ENCODE data around the gene RRP9. TPM values are rescaled to one million over a fixed set of nuclear protein-coding genes. Genes with fewer than 3 reads are reported as not detected.

RRP9 gene
- total RNA-seq, 1 donor from 2014 or later = 10.5 TPM

GRCh38 chr3:51896607-51897305, 44.9 kb downstream of the RRP9 start:
- Histone ChIP-seq H3K4me3 (no peak overlapping the region), H3K27ac (no peak overlapping the region), H3K9me3 (ENCODE audit: low read depth) (no peaks in the 10 kb centered on the region), H3K27me3 (no peaks in the 10 kb centered on the region), H3K9ac (no peak overlapping the region), H4K20me1 (ENCODE audit: low read depth) (no peaks in the 10 kb centered on the region), H3K36me3 (no peaks in the 10 kb centered on the region), H2AFZ (replicated peaks) (no peak overlapping the region), H3K79me2 (ENCODE audit: low read depth) (no peaks in the 10 kb centered on the region), H3F3A (ENCODE audit: low read depth) (no peaks in the 10 kb centered on the region), H3K4me1 (peaks cover 4% of the 10 kb centered on the region), H3K4me2 (no peak overlapping the region)
- no peak for DNase-seq (ENCODE audit: low spot score)
- no peak overlapping the region for H3K27ac Mint-ChIP-seq
- H3K4me1 Mint-ChIP-seq = peaks cover 2% of the 10 kb centered on the region
- peaks cover 8% of the 10 kb centered on the region for H3K27me3 Mint-ChIP-seq (ENCODE audit: insufficient read depth, low read depth)
- H3K36me3 Mint-ChIP-seq = no peaks in the 10 kb centered on the region
- TF ChIP-seq EZH2 (IDR thresholded peaks at IDR 0.05) (no peak), EZH2phosphoT487 (IDR thresholded peaks at IDR 0.05) (no peak), CTCF (IDR thresholded peaks at IDR 0.05) (no peak)
- H3K4me3 Mint-ChIP-seq = no peak overlapping the region
- no peaks in the 10 kb centered on the region for H3K9me3 Mint-ChIP-seq

GRCh38 chr3:51894939-51895338, 46.8 kb downstream of the RRP9 start:
- no peak for DNase-seq (ENCODE audit: low spot score)
- no peaks in the 10 kb centered on the region for H3K9me3 Mint-ChIP-seq
- H3K27ac Mint-ChIP-seq = no peak overlapping the region
- H3K36me3 ChIP-seq = no peaks in the 10 kb centered on the region
- H3K27ac ChIP-seq = no peak overlapping the region
- H3K9me3 ChIP-seq (ENCODE audit: low read depth) = no peaks in the 10 kb centered on the region
- peaks cover 11% of the 10 kb centered on the region for H3K4me1 Mint-ChIP-seq
- H3K4me1 ChIP-seq = peaks cover 4% of the 10 kb centered on the region
- H3K4me3 ChIP-seq = no peak overlapping the region
- H3K79me2 ChIP-seq (ENCODE audit: low read depth) = no peaks in the 10 kb centered on the region
- no peaks in the 10 kb centered on the region for H3F3A ChIP-seq (ENCODE audit: low read depth)
- no peak overlapping the region for H3K9ac ChIP-seq
- H4K20me1 ChIP-seq (ENCODE audit: low read depth) = no peaks in the 10 kb centered on the region
- TF ChIP-seq EZH2phosphoT487 (IDR thresholded peaks at IDR 0.05) (no peak), EZH2 (IDR thresholded peaks at IDR 0.05) (no peak), CTCF (IDR thresholded peaks at IDR 0.05) (no peak)
- H3K36me3 Mint-ChIP-seq = no peaks in the 10 kb centered on the region
- H3K4me3 Mint-ChIP-seq = no peak overlapping the region
- H3K4me2 ChIP-seq = no peak overlapping the region
- no peak overlapping the region for H2AFZ ChIP-seq (replicated peaks)
- H3K27me3 Mint-ChIP-seq (ENCODE audit: insufficient read depth, low read depth) = peaks cover 5% of the 10 kb centered on the region
- no peaks in the 10 kb centered on the region for H3K27me3 ChIP-seq

GRCh38 chr3:51894391-51894790, 47.3 kb downstream of the RRP9 start:
- Mint-ChIP-seq H3K4me1 (peaks cover 13% of the 10 kb centered on the region), H3K27ac (no peak overlapping the region), H3K4me3 (no peak overlapping the region), H3K36me3 (no peaks in the 10 kb centered on the region), H3K9me3 (no peaks in the 10 kb centered on the region), H3K27me3 (ENCODE audit: insufficient read depth, low read depth) (peaks cover 5% of the 10 kb centered on the region)
- no peaks in the 10 kb centered on the region for H3K36me3 ChIP-seq
- no peak for TF ChIP-seq EZH2phosphoT487 (IDR thresholded peaks at IDR 0.05)
- no peak for TF ChIP-seq EZH2 (IDR thresholded peaks at IDR 0.05)
- TF ChIP-seq CTCF (IDR thresholded peaks at IDR 0.05) = no peak
- no peak overlapping the region for H3K27ac ChIP-seq
- no peaks in the 10 kb centered on the region for H3K27me3 ChIP-seq
- no peaks in the 10 kb centered on the region for H3F3A ChIP-seq (ENCODE audit: low read depth)
- H3K79me2 ChIP-seq (ENCODE audit: low read depth) = no peaks in the 10 kb centered on the region
- no peaks in the 10 kb centered on the region for H4K20me1 ChIP-seq (ENCODE audit: low read depth)
- H3K9ac ChIP-seq = no peak overlapping the region
- H3K9me3 ChIP-seq (ENCODE audit: low read depth) = no peaks in the 10 kb centered on the region
- H3K4me3 ChIP-seq = no peak overlapping the region
- no peak overlapping the region for H3K4me2 ChIP-seq
- peaks cover 4% of the 10 kb centered on the region for H3K4me1 ChIP-seq
- H2AFZ ChIP-seq (replicated peaks) = no peak overlapping the region
- DNase-seq (ENCODE audit: low spot score) = no peak

All from neural progenitor cell (in vitro differentiated cells).